Neural cell (in vitro differentiated cells): ENCODE results near the gene CEP55.

Source experiments
- CTCF ChIP-seq: fragments of 450-650 bp; IDR thresholded peaks from 2 replicates; pipeline ENCODE4 v1.5.1; 2014; ENCODE audit warnings: antibody characterized with exemption, mild to moderate bottlenecking, moderate library complexity; ENCODE audit not compliant: poor library complexity, severe bottlenecking
- REST ChIP-seq: IDR thresholded peaks from 2 replicates; pipeline ENCODE4 v1.6.1; 2012; ENCODE audit warnings: borderline replicate concordance

GRCh38 chr10:93509816-93510215 lies 13.4 kb downstream of the CEP55 start:
- no peak for TF ChIP-seq REST
- TF ChIP-seq CTCF = no peak
